Spleen (tissue), 7 donors: ENCODE measurements around the gene LSM7.

ENCODE experiments used
- POLR2A ChIP-seq, 3 donors: fragments of 450-650 bp; IDR thresholded peaks; one replicate each; pipeline ENCODE4 v1.5.1; 2017; ENCODE audit warnings: antibody characterized with exemption in 3 of 3, mild to moderate bottlenecking in 1 of 3
- POLR2AphosphoS5 ChIP-seq, 3 donors: sonication (generic); formaldehyde crosslinking; IDR thresholded peaks; one replicate each; pipeline ENCODE4 v1.5.1; 2017; ENCODE audit warnings: antibody characterized with exemption in 3 of 3
- TF ChIP-seq, protein P1 (sequence below), 11 experiments: fragments of 200-600 bp in 7 of 11; fragments of 450-650 bp in 4 of 11; sonication (generic) in 4 of 11; IDR thresholded peaks in 8 of 11; conservative IDR thresholded peaks in 3 of 11; 1 replicate in 7 of 11; 2 replicates in 4 of 11; pipeline versions ENCODE4 v1.4.0 to v1.8.0; 2016 to 2021; ENCODE audit warnings: antibody characterized with exemption in 11 of 11, inconsistent platforms in 4 of 11, mild to moderate bottlenecking in 1 of 11
- donor health status: DM: no; HTN: no; CAD: no; lungs with moderate emphysema.
- donor health status: DM: no; HTN: no; CAD: no.
- donor health status: DM: no; HTN: no; CAD: no.

DNA sequence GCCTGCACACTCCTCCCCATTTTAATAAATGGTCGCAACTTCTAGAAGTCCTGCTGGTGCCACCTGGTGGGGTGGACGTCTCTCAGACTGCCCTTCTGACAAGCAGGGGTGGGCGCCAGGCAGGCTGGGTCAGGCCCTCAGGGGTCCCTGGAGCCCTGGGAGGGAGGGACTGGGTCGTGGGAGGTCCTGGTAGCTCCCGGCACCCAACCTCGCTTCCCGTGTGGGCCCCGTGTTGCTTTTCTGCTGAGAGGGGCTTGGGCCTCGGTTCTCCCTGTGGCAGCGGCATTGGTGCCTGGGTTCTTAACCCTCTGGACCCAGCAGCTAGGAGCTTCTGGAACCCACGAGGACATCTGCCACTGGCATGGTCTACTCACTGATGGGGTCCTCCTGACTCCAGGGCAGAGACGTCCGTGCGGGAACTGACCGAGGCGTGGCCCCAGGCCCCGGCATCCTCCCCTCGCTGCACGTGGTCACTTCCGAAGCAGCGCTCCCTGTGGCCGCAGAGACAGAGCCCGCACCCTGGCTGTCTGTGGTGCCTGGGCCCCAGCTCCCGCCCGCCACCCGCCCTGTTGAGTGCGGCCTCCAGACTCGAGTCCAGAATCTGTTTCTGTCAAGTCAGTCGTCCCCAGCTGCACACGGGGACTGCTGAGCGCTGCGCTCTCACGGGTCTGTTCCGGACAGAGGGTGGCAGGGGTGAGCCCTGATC, 25.7 kb upstream of the LSM7 start:
- TF ChIP-seq, protein P1, sequence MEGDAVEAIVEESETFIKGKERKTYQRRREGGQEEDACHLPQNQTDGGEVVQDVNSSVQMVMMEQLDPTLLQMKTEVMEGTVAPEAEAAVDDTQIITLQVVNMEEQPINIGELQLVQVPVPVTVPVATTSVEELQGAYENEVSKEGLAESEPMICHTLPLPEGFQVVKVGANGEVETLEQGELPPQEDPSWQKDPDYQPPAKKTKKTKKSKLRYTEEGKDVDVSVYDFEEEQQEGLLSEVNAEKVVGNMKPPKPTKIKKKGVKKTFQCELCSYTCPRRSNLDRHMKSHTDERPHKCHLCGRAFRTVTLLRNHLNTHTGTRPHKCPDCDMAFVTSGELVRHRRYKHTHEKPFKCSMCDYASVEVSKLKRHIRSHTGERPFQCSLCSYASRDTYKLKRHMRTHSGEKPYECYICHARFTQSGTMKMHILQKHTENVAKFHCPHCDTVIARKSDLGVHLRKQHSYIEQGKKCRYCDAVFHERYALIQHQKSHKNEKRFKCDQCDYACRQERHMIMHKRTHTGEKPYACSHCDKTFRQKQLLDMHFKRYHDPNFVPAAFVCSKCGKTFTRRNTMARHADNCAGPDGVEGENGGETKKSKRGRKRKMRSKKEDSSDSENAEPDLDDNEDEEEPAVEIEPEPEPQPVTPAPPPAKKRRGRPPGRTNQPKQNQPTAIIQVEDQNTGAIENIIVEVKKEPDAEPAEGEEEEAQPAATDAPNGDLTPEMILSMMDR (IDR thresholded peaks at IDR 0.05 in 8 of 11, conservative IDR thresholded peaks at IDR 0.05 in 3 of 11) = no peak
- TF ChIP-seq POLR2AphosphoS5 (IDR thresholded peaks at IDR 0.05) (no peak), POLR2A (IDR thresholded peaks at IDR 0.05) (no peak)
